ENCODE data around the gene IL13RA1. TPM values are rescaled to one million over a fixed set of nuclear protein-coding genes. Genes with fewer than 3 reads are reported as not detected.

IL13RA1 gene
- total and polyA plus RNA-seq, 7 donors = 16.9 to 56.1 (median 32.8) TPM

GRCh38 chrX:118720058-118720707, 7.2 kb upstream of the IL13RA1 start:
- H3K4me1 ChIP-seq = no peaks in the 10 kb centered on the region
- intact Hi-C loops (cut with DNase I) = no loop called here
- H3K4me3 ChIP-seq = no peak overlapping the region
- no peaks in the 10 kb centered on the region for H3K27me3 ChIP-seq (ENCODE audit: insufficient read depth in 3 of 3, low read length in 2 of 3)
- no peaks in the 10 kb centered on the region for H3K36me3 ChIP-seq (ENCODE audit: insufficient read depth in 1 of 2, low read depth in 1 of 2)
- no peaks in the 10 kb centered on the region for H3K9me3 ChIP-seq
- DNase-seq (no peak), ATAC-seq (no peak)
- no peak overlapping the region for H3K27ac ChIP-seq
- 76 to 84% (median 78%) methylated on average over 3 of the region's 3 CpGs for WGBS, 3 donors
- no peak for TF ChIP-seq CTCF (IDR thresholded peaks at IDR 0.05)

- DNase-seq (no peak), ATAC-seq (no peak)
- TF ChIP-seq CTCF (IDR thresholded peaks at IDR 0.05) = no peak
- H3K9me3 ChIP-seq = no peaks in the 10 kb centered on the region
- H3K4me3 ChIP-seq = no peak overlapping the region
- intact Hi-C loops (cut with DNase I) = no loop called here
- WGBS, 3 donors = 51 to 71% (median 69%) methylated on average over 3 of the region's 3 CpGs
- H3K36me3 ChIP-seq (ENCODE audit: insufficient read depth in 1 of 2, low read depth in 1 of 2) = no peaks in the 10 kb centered on the region
- H3K27me3 ChIP-seq (ENCODE audit: insufficient read depth in 3 of 3, low read length in 2 of 3) = no peaks in the 10 kb centered on the region
- H3K4me1 ChIP-seq = peaks cover 4% of the 10 kb centered on the region
- H3K27ac ChIP-seq = no peak overlapping the region
Observed at GRCh38 chrX:118723376-118723775, 4.0 kb upstream of the IL13RA1 start.

GRCh38 chrX:118724365-118724764, 3.0 kb upstream of the IL13RA1 start:
- intact Hi-C loops (cut with DNase I) = no loop called here
- DNase-seq = no peak
- Histone ChIP-seq H3K4me1 (peaks cover 5% of the 10 kb centered on the region), H3K27me3 (ENCODE audit: insufficient read depth in 3 of 3, low read length in 2 of 3) (no peaks in the 10 kb centered on the region), H3K36me3 (ENCODE audit: insufficient read depth in 1 of 2, low read depth in 1 of 2) (no peaks in the 10 kb centered on the region), H3K4me3 (no peak overlapping the region), H3K27ac (no peak overlapping the region), H3K9me3 (no peaks in the 10 kb centered on the region)
- ATAC-seq = no peak
- WGBS, 3 donors = 75 to 93% (median 77%) methylated on average over 5 of the region's 5 CpGs
- no peak for TF ChIP-seq CTCF (IDR thresholded peaks at IDR 0.05)

GRCh38 chrX:118724775-118725174, 2.6 kb upstream of the IL13RA1 start:
- intact Hi-C loops (cut with DNase I) = loop anchor here in 1 of 2 donors (5.0 kb wide), 1 partner anchor 377 kb away; the partner anchor contains the start of gene WDR44
- H3K27ac ChIP-seq = no peak overlapping the region

More at GRCh38 chrX:118724775-118725174, 2.6 kb upstream of the IL13RA1 start:
- no peak for TF ChIP-seq CTCF (IDR thresholded peaks at IDR 0.05)
- DNase-seq = no peak
- H3K36me3 ChIP-seq (ENCODE audit: insufficient read depth in 1 of 2, low read depth in 1 of 2) = no peaks in the 10 kb centered on the region
- H3K9me3 ChIP-seq = no peaks in the 10 kb centered on the region
- WGBS, 3 donors = 66 to 76% (median 66%) methylated on average over 7 of the region's 7 CpGs
- no peak overlapping the region for H3K4me3 ChIP-seq
- H3K27me3 ChIP-seq (ENCODE audit: insufficient read depth in 3 of 3, low read length in 2 of 3) = no peaks in the 10 kb centered on the region
- no peak for ATAC-seq
- H3K4me1 ChIP-seq = peaks cover 9% of the 10 kb centered on the region

Measured in psoas muscle (tissue), 8 donors.